MCF 10A (cell line): ENCODE data around the gene HOXB5. TPM values are rescaled to one million over a fixed set of nuclear protein-coding genes. Genes with fewer than 3 reads are reported as not detected.

Experiments used
- BruUV-seq: library from RNA; stranded (reverse); fragments of 400-500 nt; replicated peaks from 2 replicates; lab custom pipeline; 2021; lab: Mats Ljungman, UMichigan
- CTCF ChIA-PET: fragments of 300-600 bp; sonication (Branson Sonifier 250); formaldehyde crosslinking; extraction: SDS; loops from one replicate; lab custom pipeline; 2021; ENCODE audit warnings: antibody characterized with exemption, inconsistent platforms; lab: Yijun Ruan, JAX
- POLR2A ChIA-PET: fragments of 300-600, 350-650 bp; sonication (Branson Sonifier 250); formaldehyde crosslinking; extraction: SDS; loops from one replicate; lab custom pipeline; 2020; ENCODE audit warnings: antibody characterized with exemption, inconsistent platforms; lab: Yijun Ruan, JAX
- DNase-seq: peaks from one replicate; pipeline ENCODE4 v3.0.0-alpha.2; 2018; ENCODE audit not compliant: unreplicated experiment
- H3K27ac Mint-ChIP-seq: one replicate; pipeline ENCODE4 v1.8.0; 2022; ENCODE audit warnings: mild to moderate bottlenecking, low read depth, mixed read lengths; ENCODE audit not compliant: unreplicated experiment
- H3K27me3 Mint-ChIP-seq: one replicate; pipeline ENCODE4 v1.8.0; 2022; ENCODE audit warnings: mixed read lengths; ENCODE audit not compliant: insufficient read depth, unreplicated experiment
- H3K36me3 Mint-ChIP-seq: one replicate; pipeline ENCODE4 v1.8.0; 2022; ENCODE audit warnings: mild to moderate bottlenecking, moderate library complexity, mixed read lengths; ENCODE audit not compliant: insufficient read depth, unreplicated experiment
- H3K4me1 Mint-ChIP-seq: one replicate; pipeline ENCODE4 v1.8.0; 2022; ENCODE audit warnings: mixed read lengths; ENCODE audit not compliant: insufficient read depth, unreplicated experiment
- H3K4me3 Mint-ChIP-seq: one replicate; pipeline ENCODE4 v1.8.0; 2022; ENCODE audit warnings: mild to moderate bottlenecking, moderate library complexity, mixed read lengths; ENCODE audit not compliant: unreplicated experiment
- H3K9me3 Mint-ChIP-seq: one replicate; pipeline ENCODE4 v1.8.0; 2022; ENCODE audit warnings: mixed read lengths; ENCODE audit not compliant: unreplicated experiment
- intact Hi-C: fragments of 100-400 bp; cut with micrococcal nuclease; formaldehyde crosslinking; loops from 2 replicates; pipeline ENCODE4 v1.14.1; 2022
- total RNA-seq: library from RNA; stranded (reverse); gene quantifications from 2 replicates; pipeline ENCODE4 v1.2.3, GENCODE V29; 2022
- TF ChIP-seq, protein P1 (sequence below): fragments of 200-600 bp; IDR thresholded peaks from one replicate; pipeline ENCODE4 v1.8.0; 2022; ENCODE audit warnings: antibody characterized with exemption, mild to moderate bottlenecking; ENCODE audit not compliant: unreplicated experiment

HOXB5 gene
- total RNA-seq, 1 experiment from 2014 or later: not detected

DNA sequence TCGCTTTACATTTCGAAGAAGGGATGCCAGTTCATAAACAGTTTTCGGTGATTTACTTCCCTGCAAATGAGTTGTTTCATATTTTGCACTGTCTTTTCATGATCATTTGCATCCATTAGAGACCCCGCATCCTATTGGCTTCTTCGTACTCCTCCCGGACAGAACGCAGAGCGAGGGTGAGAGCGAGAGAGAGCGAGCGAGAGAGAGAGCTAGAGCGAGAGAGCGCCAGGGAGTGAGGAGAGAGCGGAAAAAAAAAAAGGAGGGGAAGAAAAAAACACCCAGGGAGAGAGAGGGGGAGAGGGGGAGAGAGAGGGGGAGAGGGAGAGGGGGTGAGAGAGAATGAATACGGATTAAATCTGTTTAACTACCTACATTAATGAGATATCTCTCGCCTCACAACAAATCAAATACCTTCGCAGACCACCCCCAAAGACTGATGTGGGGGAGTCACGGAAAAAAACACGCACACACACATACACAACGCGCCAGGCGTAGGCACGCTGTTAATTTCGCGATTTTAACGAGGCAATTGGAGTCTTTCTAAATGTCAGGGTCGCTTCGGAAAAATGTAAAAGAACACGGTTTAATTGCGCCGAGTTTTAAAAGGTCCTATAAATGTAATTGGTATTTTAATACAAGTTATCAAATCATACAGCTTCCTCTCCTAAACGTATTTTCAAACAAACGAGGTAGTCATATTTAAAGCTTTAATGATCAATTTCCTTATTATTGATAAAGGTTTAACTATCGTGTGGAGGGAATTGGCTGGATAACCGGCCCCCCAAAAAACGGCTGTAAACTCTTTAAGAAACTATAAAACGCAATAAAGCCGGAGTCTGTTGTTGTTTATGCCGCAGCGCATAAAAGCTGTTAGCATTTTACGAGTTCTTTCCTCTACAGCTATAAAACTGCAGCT, 21.7 kb upstream of the HOXB5 start, which contains the start of gene HOXB8:
Gene HOXB8, minus strand, starts transcription at position 246 of the 916 bp plus-strand sequence. CDS start 588 bp downstream, outside the sequence.
- BruUV-seq: no TSS peak
- Mint-ChIP-seq H3K27me3 (peaks cover 99% of the 10 kb centered on the region), H3K4me3 (no peak within 1 kb of the TSS), H3K36me3 (no peaks in the 10 kb centered on the region), H3K27ac (no peak within 1 kb of the TSS), H3K4me1 (peaks cover 4% of the 10 kb centered on the region), H3K9me3 (no peaks in the 10 kb centered on the region)
- DNase-seq: no peak
- ChIA-PET POLR2A (no interaction called here), CTCF (interaction anchor here (0.6 to 2.0 kb wide), 2 partner anchors 10 to 417 kb away, joined by 3 to 5 read pairs; partner anchors contain the start of gene HOXB9)
- TF ChIP-seq, protein P1, sequence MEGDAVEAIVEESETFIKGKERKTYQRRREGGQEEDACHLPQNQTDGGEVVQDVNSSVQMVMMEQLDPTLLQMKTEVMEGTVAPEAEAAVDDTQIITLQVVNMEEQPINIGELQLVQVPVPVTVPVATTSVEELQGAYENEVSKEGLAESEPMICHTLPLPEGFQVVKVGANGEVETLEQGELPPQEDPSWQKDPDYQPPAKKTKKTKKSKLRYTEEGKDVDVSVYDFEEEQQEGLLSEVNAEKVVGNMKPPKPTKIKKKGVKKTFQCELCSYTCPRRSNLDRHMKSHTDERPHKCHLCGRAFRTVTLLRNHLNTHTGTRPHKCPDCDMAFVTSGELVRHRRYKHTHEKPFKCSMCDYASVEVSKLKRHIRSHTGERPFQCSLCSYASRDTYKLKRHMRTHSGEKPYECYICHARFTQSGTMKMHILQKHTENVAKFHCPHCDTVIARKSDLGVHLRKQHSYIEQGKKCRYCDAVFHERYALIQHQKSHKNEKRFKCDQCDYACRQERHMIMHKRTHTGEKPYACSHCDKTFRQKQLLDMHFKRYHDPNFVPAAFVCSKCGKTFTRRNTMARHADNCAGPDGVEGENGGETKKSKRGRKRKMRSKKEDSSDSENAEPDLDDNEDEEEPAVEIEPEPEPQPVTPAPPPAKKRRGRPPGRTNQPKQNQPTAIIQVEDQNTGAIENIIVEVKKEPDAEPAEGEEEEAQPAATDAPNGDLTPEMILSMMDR: no peak
- intact Hi-C loops: no loop called here

DNA sequence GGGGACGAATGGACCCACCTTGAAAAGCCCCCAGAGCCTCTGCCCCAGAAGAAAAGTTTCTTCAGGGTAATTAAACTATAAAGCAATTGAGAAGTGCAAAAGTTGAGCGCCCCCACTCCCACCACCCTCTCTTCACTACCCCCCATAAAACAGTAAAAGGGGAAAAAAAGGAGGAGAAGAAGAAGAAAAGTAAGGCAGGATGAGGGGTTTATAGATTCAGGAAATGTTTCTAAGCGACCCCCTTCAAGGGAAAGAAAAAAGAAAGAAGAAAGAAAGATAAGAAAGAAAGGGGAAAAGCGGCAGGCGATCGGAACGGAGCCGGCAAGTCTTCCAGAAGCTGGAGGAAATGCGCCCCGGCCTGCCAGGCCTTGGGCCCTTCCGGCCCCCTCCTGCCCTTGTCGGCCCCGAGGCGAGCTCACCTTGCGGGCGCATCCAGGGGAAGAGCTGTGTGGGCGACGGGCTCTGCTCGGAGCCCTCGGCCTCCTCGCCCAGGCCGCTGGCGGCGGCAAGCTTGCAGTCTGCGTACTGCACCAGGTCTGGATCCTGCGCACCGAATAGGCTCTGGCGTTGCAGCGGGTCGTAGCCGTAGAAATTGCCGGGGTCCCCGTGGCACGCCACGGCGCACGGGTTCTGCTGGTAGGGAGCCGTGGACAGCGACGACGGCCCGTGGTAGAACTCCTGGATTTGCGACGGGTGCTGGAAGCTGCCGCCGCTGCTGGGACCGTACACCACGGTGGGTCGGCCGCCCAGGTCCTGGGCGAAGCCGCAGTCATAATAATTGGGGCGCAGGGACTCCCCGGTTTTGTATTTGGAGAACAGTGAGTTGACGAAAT, 20.5 kb upstream of the HOXB5 start:
- Mint-ChIP-seq H3K4me1 (peaks cover 4% of the 10 kb centered on the region), H3K9me3 (no peaks in the 10 kb centered on the region), H3K36me3 (no peaks in the 10 kb centered on the region), H3K27me3 (peaks cover 98% of the 10 kb centered on the region), H3K4me3 (no peak overlapping the region), H3K27ac (no peak overlapping the region)
- intact Hi-C loops: no loop called here
- TF ChIP-seq, protein P1: no peak
- BruUV-seq: no TSS peak
- CTCF ChIA-PET: interaction anchor here (0.8 to 0.9 kb wide), 2 partner anchors 8 to 277 kb away, joined by 3 to 4 read pairs; no protein-coding TSS in a partner anchor
- POLR2A ChIA-PET: no interaction called here
- no peak for DNase-seq

DNA sequence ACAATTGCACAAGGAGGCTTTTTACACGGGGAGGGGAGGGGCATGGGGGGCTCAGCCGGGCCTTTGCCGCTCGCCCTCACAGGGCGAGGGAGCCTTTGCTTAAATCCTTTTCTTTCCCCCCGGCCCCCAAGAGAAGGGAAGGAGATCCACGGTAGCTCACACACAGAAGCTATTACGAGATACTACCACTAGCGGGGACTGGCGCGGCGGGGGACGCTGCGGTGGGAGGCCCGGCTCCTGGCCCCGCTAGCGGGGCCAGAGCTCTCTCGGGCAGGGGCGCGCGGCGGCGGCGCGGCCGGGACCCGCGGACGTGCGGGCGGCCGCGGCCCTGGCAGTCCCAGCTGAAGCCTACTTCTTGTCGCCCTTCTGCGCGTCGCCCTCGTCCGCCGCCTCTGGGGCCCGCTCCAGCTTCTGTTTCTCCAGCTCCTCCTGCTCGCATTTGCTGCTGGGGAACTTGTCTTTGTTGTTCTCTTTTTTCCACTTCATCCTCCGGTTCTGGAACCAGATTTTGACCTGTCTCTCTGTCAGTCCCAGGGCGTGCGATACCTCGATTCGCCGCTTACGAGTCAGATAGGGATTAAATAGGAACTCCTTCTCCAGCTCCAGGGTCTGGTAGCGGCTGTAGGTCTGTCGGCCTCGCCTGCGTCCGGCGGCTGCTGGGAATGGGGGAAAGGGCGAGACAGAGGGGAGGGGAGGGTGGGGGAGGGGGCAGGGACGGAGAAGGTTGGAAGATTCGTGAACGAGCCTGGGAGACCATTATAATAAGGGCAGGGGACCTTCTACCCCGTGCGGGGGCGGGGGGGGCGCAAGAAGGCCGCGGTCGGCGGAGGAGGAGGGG, 19.5 kb upstream of the HOXB5 start:
- intact Hi-C loops: no loop called here
- no peaks in the 10 kb centered on the region for H3K36me3 Mint-ChIP-seq
- H3K27ac Mint-ChIP-seq: no peak overlapping the region
- H3K4me3 Mint-ChIP-seq: no peak overlapping the region
- BruUV-seq: no TSS peak
- TF ChIP-seq, protein P1: no peak
- peaks cover 4% of the 10 kb centered on the region for H3K4me1 Mint-ChIP-seq
- H3K9me3 Mint-ChIP-seq: no peaks in the 10 kb centered on the region
- peaks cover 98% of the 10 kb centered on the region for H3K27me3 Mint-ChIP-seq
- no peak for DNase-seq
- POLR2A ChIA-PET: no interaction called here
- CTCF ChIA-PET: interaction anchor here (0.6 kb wide), 2 partner anchors 362 to 739 kb away, joined by 3 to 4 read pairs; no protein-coding TSS in a partner anchor
